Measurements from ENCODE around the gene RMND5B.
"Not testable (repeated sequence)": the region's sequence is repeated elsewhere in the genome, so short reads cannot be mapped to it uniquely, and the experiment has no call there.

Gene RMND5B

GRCh38 chr5:178130576-178131445, at the start of gene RMND5B:
Gene RMND5B, plus strand, starts transcription at chr5:178131014. Its CDS starts 7,106 bp downstream, at chr5:178138120.
- DNase-seq = peak; percentile 82

- DNase-seq = no peak
Observed at GRCh38 chr5:178081571-178082243, 49.1 kb upstream of the RMND5B start.

GRCh38 chr5:178083922-178084321, 46.9 kb upstream of the RMND5B start:
- no peak for DNase-seq

GRCh38 chr5:178085316-178085715, 45.5 kb upstream of the RMND5B start:
- no peak for DNase-seq

- DNase-seq = no peak
Observed at GRCh38 chr5:178086266-178086665, 44.5 kb upstream of the RMND5B start.

- not testable (repeated sequence) for DNase-seq
Observed at GRCh38 chr5:178087199-178087598, 43.6 kb upstream of the RMND5B start.

- no peak for DNase-seq
Observed at GRCh38 chr5:178090856-178091255, 40.0 kb upstream of the RMND5B start.

- no peak for DNase-seq
Observed at GRCh38 chr5:178093134-178093533, 37.7 kb upstream of the RMND5B start.

GRCh38 chr5:178094345-178094744, 36.5 kb upstream of the RMND5B start:
- no peak for DNase-seq

- DNase-seq = no peak
Observed at GRCh38 chr5:178098685-178099084, 32.1 kb upstream of the RMND5B start.

- DNase-seq = no peak
Observed at GRCh38 chr5:178103612-178104011, 27.2 kb upstream of the RMND5B start.

- no peak for DNase-seq
Observed at GRCh38 chr5:178104492-178104891, 26.3 kb upstream of the RMND5B start.

GRCh38 chr5:178106086-178106485, 24.7 kb upstream of the RMND5B start:
- no peak for DNase-seq

- DNase-seq = no peak
Observed at GRCh38 chr5:178106556-178107239, 24.1 kb upstream of the RMND5B start.

- DNase-seq = no peak
Observed at GRCh38 chr5:178107756-178108310, 23.0 kb upstream of the RMND5B start.

- no peak for DNase-seq
Observed at GRCh38 chr5:178108446-178108845, 22.4 kb upstream of the RMND5B start.

- no peak for DNase-seq
Observed at GRCh38 chr5:178108966-178109365, 21.8 kb upstream of the RMND5B start.

- DNase-seq = no peak
Observed at GRCh38 chr5:178110511-178110910, 20.3 kb upstream of the RMND5B start.

GRCh38 chr5:178111925-178112324, 18.9 kb upstream of the RMND5B start:
- no peak for DNase-seq

GRCh38 chr5:178112545-178112944, 18.3 kb upstream of the RMND5B start:
- no peak for DNase-seq

GRCh38 chr5:178113141-178113787, 17.6 kb upstream of the RMND5B start, which contains the start of gene N4BP3:
Gene N4BP3, plus strand, starts transcription at chr5:178113532. Its CDS starts 6,052 bp downstream, at chr5:178119584.
- DNase-seq = peak; percentile 8

GRCh38 chr5:178113841-178114324, 16.9 kb upstream of the RMND5B start:
- DNase-seq = no peak
